ENCODE results near the gene MED15.
"Not testable (repeated sequence)": the region's sequence is repeated elsewhere in the genome, so short reads cannot be mapped to it uniquely, and the experiment has no call there.

The MED15 gene

GRCh38 chr22:20483143-20483506 lies 24.3 kb upstream of the MED15 start:
- DNase-seq (ENCODE audit: low spot score), result not testable (repeated sequence)

GRCh38 chr22:20483771-20484170 lies 23.6 kb upstream of the MED15 start:
- no peak for DNase-seq (ENCODE audit: low spot score)

- DNase-seq (ENCODE audit: low spot score), result no peak
Observed at GRCh38 chr22:20484948-20485683, 22.3 kb upstream of the MED15 start.

GRCh38 chr22:20486229-20486628 lies 21.2 kb upstream of the MED15 start:
- no peak for DNase-seq (ENCODE audit: low spot score)

GRCh38 chr22:20487715-20488114 lies 19.7 kb upstream of the MED15 start:
- no peak for DNase-seq (ENCODE audit: low spot score)

GRCh38 chr22:20488946-20489345 lies 18.5 kb upstream of the MED15 start:
- no peak for DNase-seq (ENCODE audit: low spot score)

GRCh38 chr22:20490183-20490940 lies 17.0 kb upstream of the MED15 start:
- no peak for DNase-seq (ENCODE audit: low spot score)

- DNase-seq (ENCODE audit: low spot score), result no peak
Observed at GRCh38 chr22:20490941-20491307, 16.5 kb upstream of the MED15 start.

- DNase-seq (ENCODE audit: low spot score), result no peak
Observed at GRCh38 chr22:20491346-20491745, 16.1 kb upstream of the MED15 start.

- DNase-seq (ENCODE audit: low spot score), result peak; percentile 35
Observed at GRCh38 chr22:20494978-20495860, 12.2 kb upstream of the MED15 start, which contains the start of gene KLHL22. Gene KLHL22, minus strand, starts transcription at chr22:20495795. Its CDS starts 6,584 bp downstream, at chr22:20489211.

GRCh38 chr22:20495861-20496681 lies 11.3 kb upstream of the MED15 start:
- DNase-seq (ENCODE audit: low spot score), result peak; percentile 95

- no peak for DNase-seq (ENCODE audit: low spot score)
Observed at GRCh38 chr22:20497426-20497825, 10.0 kb upstream of the MED15 start.

- no peak for DNase-seq (ENCODE audit: low spot score)
Observed at GRCh38 chr22:20498913-20499312, 8.5 kb upstream of the MED15 start.

- DNase-seq (ENCODE audit: low spot score), result no peak
Observed at GRCh38 chr22:20499769-20500168, 7.6 kb upstream of the MED15 start.

- no peak for DNase-seq (ENCODE audit: low spot score)
Observed at GRCh38 chr22:20503816-20504215, 3.6 kb upstream of the MED15 start.

- not testable (repeated sequence) for DNase-seq (ENCODE audit: low spot score)
Observed at GRCh38 chr22:20504293-20504922, 3.0 kb upstream of the MED15 start.

GRCh38 chr22:20506543-20507252 lies 712 bp upstream of the MED15 start:
- DNase-seq (ENCODE audit: low spot score), result no peak

GRCh38 chr22:20508067-20508755 lies 801 bp downstream of the MED15 start:
- not testable (repeated sequence) for DNase-seq (ENCODE audit: low spot score)

- peak; percentile 26 for DNase-seq (ENCODE audit: low spot score)
Observed at GRCh38 chr22:20508815-20509271, 1.4 kb downstream of the MED15 start.

Measured in NAMALWA (cell line).